IgD-negative memory B cell (primary cell): Measurements from ENCODE around the gene CIZ1. TPM values are rescaled to one million over a fixed set of nuclear protein-coding genes. Genes with fewer than 3 reads are reported as not detected.

Experiments used
- H3K27ac Mint-ChIP-seq, 3 donors: one replicate each; pipeline ENCODE4 v1.8.0; 2020 to 2022; ENCODE audit warnings: mild to moderate bottlenecking in 3 of 3, mixed read lengths in 3 of 3, moderate library complexity in 1 of 3
- H3K27me3 Mint-ChIP-seq: one replicate; pipeline ENCODE4 v1.8.0; 2021; ENCODE audit warnings: mixed read lengths
- H3K36me3 Mint-ChIP-seq: one replicate; pipeline ENCODE4 v1.8.0; 2020; ENCODE audit warnings: mild to moderate bottlenecking, mixed read lengths
- H3K4me1 Mint-ChIP-seq, 3 donors: one replicate each; pipeline ENCODE4 v1.8.0; 2020 to 2022; ENCODE audit warnings: mixed read lengths in 3 of 3, mild to moderate bottlenecking in 1 of 3
- H3K4me3 Mint-ChIP-seq, 4 donors: one replicate each; pipeline ENCODE4 v1.8.0; 2020 to 2022; ENCODE audit warnings: mild to moderate bottlenecking in 4 of 4, mixed read lengths in 4 of 4, moderate library complexity in 3 of 4
- H3K9me3 Mint-ChIP-seq, 3 donors: one replicate each; pipeline ENCODE4 v1.8.0; 2020 to 2021; ENCODE audit warnings: mixed read lengths in 3 of 3, mild to moderate bottlenecking in 1 of 3
- polyA plus RNA-seq: library from polyadenylated mRNA; unstranded; fragments of 300-500 nt; fragmentation: Illumina TruSeq; gene quantifications from one replicate; pipeline ENCODE4 v1.2.3, GENCODE V29; 2021

Gene CIZ1
- polyA plus RNA-seq, 1 donor from 2014 or later, result 37.0 TPM

- peaks cover 1% of the 10 kb centered on the region for H3K36me3 Mint-ChIP-seq
- no peak overlapping the region for H3K27ac Mint-ChIP-seq
- H3K9me3 Mint-ChIP-seq, result peaks cover 0 to 1% (median 0%) of the 10 kb centered on the region in 3 donors
- H3K4me3 Mint-ChIP-seq, result peak overlapping the region in 1 of 4 donors; percentile 3
- H3K27me3 Mint-ChIP-seq, result peaks cover 20% of the 10 kb centered on the region
- peaks cover 3 to 7% (median 7%) of the 10 kb centered on the region in 3 donors for H3K4me1 Mint-ChIP-seq
These were observed 15.1 kb upstream of the CIZ1 start for GRCh38 chr9:128206484-128206883.

GRCh38 chr9:128205296-128205944 is 14.0 kb upstream of the CIZ1 start:
- H3K27me3 Mint-ChIP-seq, result peaks cover 20% of the 10 kb centered on the region
- H3K36me3 Mint-ChIP-seq, result peaks cover 1% of the 10 kb centered on the region
- peaks cover 3 to 7% (median 7%) of the 10 kb centered on the region in 3 donors for H3K4me1 Mint-ChIP-seq
- H3K9me3 Mint-ChIP-seq, result peaks cover 0 to 1% (median 0%) of the 10 kb centered on the region in 3 donors
- H3K27ac Mint-ChIP-seq, result no peak overlapping the region
- peak overlapping the region in 1 of 4 donors; percentile 58 for H3K4me3 Mint-ChIP-seq

- Mint-ChIP-seq H3K4me1 (peaks cover 3 to 7% (median 7%) of the 10 kb centered on the region in 3 donors), H3K4me3 (peak overlapping the region in 1 of 4 donors; percentile 58), H3K27me3 (peaks cover 20% of the 10 kb centered on the region), H3K27ac (no peak overlapping the region), H3K9me3 (peaks cover 0 to 1% (median 0%) of the 10 kb centered on the region in 3 donors), H3K36me3 (peaks cover 1% of the 10 kb centered on the region)
These were observed 13.5 kb upstream of the CIZ1 start for GRCh38 chr9:128204858-128205257.

- peaks cover 20% of the 10 kb centered on the region for H3K27me3 Mint-ChIP-seq
- peaks cover 3 to 7% (median 7%) of the 10 kb centered on the region in 3 donors for H3K4me1 Mint-ChIP-seq
- peaks cover 0 to 1% (median 0%) of the 10 kb centered on the region in 3 donors for H3K9me3 Mint-ChIP-seq
- no peak overlapping the region for H3K27ac Mint-ChIP-seq
- H3K36me3 Mint-ChIP-seq, result peaks cover 1% of the 10 kb centered on the region
- H3K4me3 Mint-ChIP-seq, result peak overlapping the region in 3 of 4 donors; percentile 61 to 74 (median 63)
These were observed 12.6 kb upstream of the CIZ1 start for GRCh38 chr9:128203707-128204551.

GRCh38 chr9:128203024-128203706 is 11.8 kb upstream of the CIZ1 start, which contains the start of gene DNM1:
Gene DNM1 (plus strand): TSS chr9:128203379. CDS start chr9:128203471, 92 bp downstream.
- Mint-ChIP-seq H3K4me1 (peaks cover 3 to 7% (median 7%) of the 10 kb centered on the region in 3 donors), H3K36me3 (peaks cover 2% of the 10 kb centered on the region), H3K27me3 (peaks cover 16% of the 10 kb centered on the region), H3K27ac (peak within 1 kb of the TSS in 1 of 3 donors; percentile 86), H3K9me3 (peaks cover 0 to 1% (median 0%) of the 10 kb centered on the region in 3 donors), H3K4me3 (peak within 1 kb of the TSS; percentile 74 to 94 (median 88))

GRCh38 chr9:128202648-128203023 is 11.3 kb upstream of the CIZ1 start:
- Mint-ChIP-seq H3K4me3 (peak overlapping the region; percentile 74 to 94 (median 88)), H3K27me3 (peaks cover 16% of the 10 kb centered on the region), H3K4me1 (peaks cover 3 to 7% (median 7%) of the 10 kb centered on the region in 3 donors), H3K36me3 (peaks cover 4% of the 10 kb centered on the region), H3K9me3 (peaks cover 0 to 1% (median 0%) of the 10 kb centered on the region in 3 donors), H3K27ac (peak overlapping the region in 1 of 3 donors; percentile 86)

GRCh38 chr9:128201441-128202369 is 10.3 kb upstream of the CIZ1 start:
- Mint-ChIP-seq H3K9me3 (peaks cover 0 to 1% (median 0%) of the 10 kb centered on the region in 3 donors), H3K4me1 (peaks cover 3 to 7% (median 7%) of the 10 kb centered on the region in 3 donors), H3K27ac (no peak overlapping the region), H3K27me3 (peaks cover 14% of the 10 kb centered on the region), H3K36me3 (peaks cover 4% of the 10 kb centered on the region), H3K4me3 (no peak overlapping the region)

- H3K27ac Mint-ChIP-seq, result peak overlapping the region in 1 of 3 donors; percentile 59
- no peaks in the 10 kb centered on the region for H3K9me3 Mint-ChIP-seq
- peaks cover 3% of the 10 kb centered on the region for H3K36me3 Mint-ChIP-seq
- H3K4me3 Mint-ChIP-seq, result peak overlapping the region in 3 of 4 donors; percentile 23 to 75 (median 70)
- H3K27me3 Mint-ChIP-seq, result no peaks in the 10 kb centered on the region
- peaks cover 0 to 16% (median 15%) of the 10 kb centered on the region in 3 donors for H3K4me1 Mint-ChIP-seq
These were observed 2.2 kb upstream of the CIZ1 start for GRCh38 chr9:128193469-128194096.

GRCh38 chr9:128192601-128193371 is 1.4 kb upstream of the CIZ1 start:
- H3K9me3 Mint-ChIP-seq, result no peaks in the 10 kb centered on the region
- peak overlapping the region in 2 of 3 donors; percentile 39 to 90 for H3K27ac Mint-ChIP-seq
- H3K4me3 Mint-ChIP-seq, result peak overlapping the region; percentile 70 to 88 (median 76)
- H3K4me1 Mint-ChIP-seq, result peaks cover 6 to 19% (median 16%) of the 10 kb centered on the region in 3 donors
- no peaks in the 10 kb centered on the region for H3K36me3 Mint-ChIP-seq
- no peaks in the 10 kb centered on the region for H3K27me3 Mint-ChIP-seq

- no peaks in the 10 kb centered on the region for H3K9me3 Mint-ChIP-seq
- peaks cover 5% of the 10 kb centered on the region for H3K36me3 Mint-ChIP-seq
- H3K4me3 Mint-ChIP-seq, result peak overlapping the region; percentile 79 to 98 (median 93)
These were observed 611 bp downstream of the CIZ1 start for GRCh38 chr9:128190516-128191405.

GRCh38 chr9:128190013-128190412 is 1.4 kb downstream of the CIZ1 start:
- Mint-ChIP-seq H3K9me3 (no peaks in the 10 kb centered on the region), H3K27me3 (no peaks in the 10 kb centered on the region), H3K36me3 (peaks cover 5% of the 10 kb centered on the region)

More at GRCh38 chr9:128190516-128191405, 611 bp downstream of the CIZ1 start:
- no peaks in the 10 kb centered on the region for H3K27me3 Mint-ChIP-seq
- peaks cover 6 to 25% (median 18%) of the 10 kb centered on the region in 3 donors for H3K4me1 Mint-ChIP-seq
- peak overlapping the region; percentile 58 to 99 (median 89) for H3K27ac Mint-ChIP-seq

GRCh38 chr9:128188209-128188608 is 3.2 kb downstream of the CIZ1 start:
- no peaks in the 10 kb centered on the region for H3K9me3 Mint-ChIP-seq
- no peaks in the 10 kb centered on the region for H3K27me3 Mint-ChIP-seq
- H3K36me3 Mint-ChIP-seq, result peaks cover 5% of the 10 kb centered on the region
- peak overlapping the region in 1 of 4 donors; percentile 78 for H3K4me3 Mint-ChIP-seq
- peaks cover 6 to 25% (median 18%) of the 10 kb centered on the region in 3 donors for H3K4me1 Mint-ChIP-seq
- H3K27ac Mint-ChIP-seq, result peak overlapping the region in 1 of 3 donors; percentile 74

More at GRCh38 chr9:128190013-128190412, 1.4 kb downstream of the CIZ1 start:
- peak overlapping the region in 1 of 3 donors; percentile 58 for H3K27ac Mint-ChIP-seq
- peak overlapping the region; percentile 79 to 93 (median 90) for H3K4me3 Mint-ChIP-seq
- H3K4me1 Mint-ChIP-seq, result peaks cover 6 to 25% (median 18%) of the 10 kb centered on the region in 3 donors
